ENCODE data around the gene FBXO40.

The FBXO40 gene

GRCh38 chr3:121662742-121663141 is 69.6 kb downstream of the FBXO40 start:
- no peak for DNase-seq (ENCODE audit: low read depth)

DNA sequence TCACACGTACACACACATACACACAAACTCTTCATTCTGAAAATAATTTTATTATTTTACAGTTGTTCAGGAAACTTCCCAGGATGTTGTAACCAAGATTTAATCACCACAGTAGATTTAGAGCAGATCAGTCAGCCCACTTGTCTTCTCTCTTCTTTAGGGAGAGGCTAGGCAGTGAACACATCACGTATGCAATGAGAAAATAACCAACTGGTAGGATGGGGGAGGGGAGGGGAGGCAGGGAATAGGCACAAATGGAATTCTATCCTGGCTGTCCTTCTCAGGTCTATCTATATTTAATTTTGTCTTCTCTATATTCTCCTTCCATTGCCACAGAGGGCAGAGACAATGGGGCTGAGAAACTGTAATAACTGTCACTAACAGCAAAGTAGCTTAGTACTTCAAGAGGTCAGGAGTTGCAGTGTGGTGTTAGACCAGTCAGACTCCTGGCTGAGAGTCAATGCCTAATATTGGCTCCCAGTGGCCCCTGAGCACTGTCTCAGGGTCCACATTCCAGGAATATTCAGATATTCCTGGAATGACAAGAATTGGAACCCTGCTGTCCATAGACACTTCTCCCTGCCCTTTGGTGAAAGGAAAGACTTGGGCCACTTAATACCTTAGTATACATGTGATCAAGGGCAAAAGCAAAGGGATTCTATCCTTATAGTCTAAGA is 70.1 kb downstream of the FBXO40 start:
- DNase-seq (ENCODE audit: low read depth): no peak

GRCh38 chr3:121665488-121665887 is 72.3 kb downstream of the FBXO40 start:
- no peak for DNase-seq (ENCODE audit: low read depth)

GRCh38 chr3:121667333-121667732 is 74.2 kb downstream of the FBXO40 start:
- no peak for DNase-seq (ENCODE audit: low read depth)

DNA sequence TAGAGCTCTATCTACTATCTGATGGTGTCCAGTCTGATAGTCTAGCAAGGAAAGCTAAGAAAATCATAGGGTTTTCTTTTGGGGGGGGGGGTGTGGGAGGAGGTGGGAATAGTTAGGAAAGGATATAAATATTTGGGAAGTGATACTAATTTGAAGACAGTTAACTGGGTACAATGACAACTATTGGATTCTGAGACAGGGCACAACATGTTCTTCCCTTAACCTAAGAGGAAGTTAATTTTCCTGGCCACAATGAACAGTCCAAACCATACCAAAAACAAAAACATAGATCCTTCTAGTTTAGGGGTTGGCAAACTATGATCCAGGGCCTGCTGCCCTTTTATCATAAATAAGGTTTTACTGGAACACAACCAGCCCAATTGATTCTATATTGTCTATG is 77.5 kb downstream of the FBXO40 start:
- no peak for DNase-seq (ENCODE audit: low read depth)

DNA sequence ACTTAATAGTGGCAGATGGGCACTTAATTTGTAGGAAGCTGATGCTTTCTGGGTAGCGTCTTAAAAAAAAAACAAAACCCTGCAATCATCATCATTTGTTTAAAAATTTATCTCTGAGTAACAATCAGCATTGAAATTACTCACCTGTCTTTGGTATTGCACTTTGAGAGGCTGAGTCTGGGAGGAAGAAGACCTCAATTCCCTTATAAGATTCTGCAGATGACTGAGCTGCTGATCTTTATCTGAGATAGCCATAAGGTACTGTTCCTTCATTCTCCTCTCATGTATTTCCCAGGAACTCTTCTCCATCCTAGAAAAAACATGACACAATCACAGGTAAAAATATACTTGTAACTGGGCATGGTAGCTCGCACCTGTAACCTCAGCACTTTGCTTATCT is 84.0 kb downstream of the FBXO40 start:
- no peak for DNase-seq (ENCODE audit: low read depth)
